Heart left ventricle (tissue), 16 donors: Measurements from ENCODE around the gene PDE5A. TPM values are rescaled to one million over a fixed set of nuclear protein-coding genes. Genes with fewer than 3 reads are reported as not detected.
"Not testable (repeated sequence)": the region's sequence is repeated elsewhere in the genome, so short reads cannot be mapped to it uniquely, and the experiment has no call there.

ENCODE experiments used
- ATAC-seq, 4 donors: fragments of 200-7000 bp; cut with Tn5 transposase; one replicate each; pipeline ENCODE4 v1.9.1; 2020 to 2022; ENCODE audit warnings: moderate library complexity in 4 of 4, mild to moderate bottlenecking in 3 of 4, moderate number of reproducible peaks in 1 of 4
- DNase-seq, 5 donors: peaks; one replicate each; pipeline ENCODE4 v3.0.0-alpha.2; 2020
- H3K27ac ChIP-seq, 12 donors: fragments of 200-600 bp; sonication (generic) in 4 of 12; one replicate each; pipeline versions ENCODE4 v1.5.0 to v1.8.0; 2016 to 2022; ENCODE audit warnings: mild to moderate bottlenecking in 2 of 12
- H3K27me3 ChIP-seq, 9 donors: fragments of 200-600 bp; sonication (generic) in 2 of 9; one replicate each; pipeline versions ENCODE4 v1.5.1 to v1.8.0; 2016 to 2022; ENCODE audit warnings: mild to moderate bottlenecking in 3 of 9
- H3K36me3 ChIP-seq, 9 donors: fragments of 200-600 bp; sonication (generic) in 2 of 9; one replicate each; pipeline versions ENCODE4 v1.5.0 to v1.8.0; 2018 to 2022; ENCODE audit warnings: mild to moderate bottlenecking in 2 of 9
- H3K4me1 ChIP-seq, 12 donors: fragments of 200-600 bp; sonication (generic) in 4 of 12; one replicate each; pipeline versions ENCODE4 v1.5.0 to v1.8.0; 2016 to 2022; ENCODE audit warnings: mild to moderate bottlenecking in 3 of 12
- H3K4me3 ChIP-seq, 12 donors: fragments of 200-600 bp; sonication (generic) in 4 of 12; one replicate each; pipeline versions ENCODE4 v1.5.0 to v1.8.0; 2017 to 2022; ENCODE audit warnings: mild to moderate bottlenecking in 9 of 12, moderate library complexity in 4 of 12
- H3K9me3 ChIP-seq, 12 donors: fragments of 200-600 bp; sonication (generic) in 4 of 12; one replicate each; pipeline versions ENCODE4 v1.5.0 to v1.8.0; 2016 to 2022; ENCODE audit warnings: mild to moderate bottlenecking in 1 of 12
- CTCF ChIP-seq, 12 donors: fragments of 200-600 bp; sonication (generic) in 4 of 12; IDR thresholded peaks; one replicate each; pipeline versions ENCODE4 v1.5.0 to v1.8.0; 2018 to 2022; ENCODE audit warnings: antibody characterized with exemption in 12 of 12, mild to moderate bottlenecking in 5 of 12
- POLR2A ChIP-seq, 2 donors: fragments of 450-650 bp; IDR thresholded peaks; one replicate each; pipeline ENCODE4 v1.6.1; 2017; ENCODE audit warnings: antibody characterized with exemption in 2 of 2, mild to moderate bottlenecking in 2 of 2, moderate library complexity in 2 of 2
- WGBS, 4 donors: extraction: QIAGEN DNeasy Blood & Tissue Kit in 2 of 4; methylation state at CpG; one replicate each; pipeline versions ENCODE4 v1.1.5 to v1.1.7; 2013 to 2018; 5-methylcytosine and 5-hydroxymethylcytosine counted together
- intact Hi-C, 10 donors: fragments of 100-400 bp; cut with DNase I; formaldehyde crosslinking; loops; one replicate each; pipeline versions ENCODE4 v1.11.1 to v1.14.2; 2022
- polyA plus RNA-seq, 2 donors: library from polyadenylated mRNA; stranded (reverse); fragments of 200-250 nt; gene quantifications; one replicate each; pipeline ENCODE4 v1.2.3, GENCODE V29; 2013
- total RNA-seq, 9 donors: library from RNA; depleted of rRNA in 2 of 9; stranded (reverse); fragments of >200 nt in 2 of 9; fragmentation: NEBNext Ultra II Directional in 3 of 9; extraction: Animal tissue kit (Norgen Biotek cat#: 25700) in 3 of 9; gene quantifications; one replicate each; pipeline versions ENCODE4 v1.1.0 to v1.2.4, GENCODE V29; 2016 to 2023
- donor health status: ischemic (EF 13 %, LVEDD 7.1; RV severe dilation, severe dysfunction).
- donor health status: healthy with polysubstance abuse.
- donor health status: DM: no; HTN: yes; CAD: no.
- donor health status: DM: no; HTN: no; CAD: no.
- donor health status: ischemic (EF 25% LVEDD 6.9; RV normal size, moderate dysfunction).
- donor health status: ischemic (EF 25% LVEDD 5.7; RV mildly dilated, moderate dysfunction).
- donor health status: healthy.
- donor health status: DM: yes; HTN: yes; CAD: no.
- donor health status: ischemic (EF 35%, LVEDD 5.7; RV mildly dilated, moderate dysfunction).
- donor health status: nonischemic (EF 11% LVEDD 7.7; RV severe dilation, severe dysfunction).
- donor health status: DM: yes; HTN: yes; CAD: no.
- donor health status: PGD.
- donor health status: ischemic (EF 29% LVEDD 5.4; RV normal size, mild dysfunction).
- donor health status: nonischemic (EF 23%, LVEDD 6.1; RV moderate dilation, normal function).

Gene PDE5A
- total and polyA plus RNA-seq, 11 donors, result 1.6 to 20.6 (median 7.3) TPM

- WGBS, 4 donors, result 51 to 65% (median 64%) methylated on average over 5 of the region's 5 CpGs
- Histone ChIP-seq H3K4me3 (no peak overlapping the region), H3K36me3 (no peaks in the 10 kb centered on the region), H3K27ac (peak overlapping the region in 6 of 12 donors; percentile 25 to 79 (median 47)), H3K4me1 (peaks cover 0 to 14% (median 0%) of the 10 kb centered on the region in 12 donors), H3K9me3 (no peaks in the 10 kb centered on the region), H3K27me3 (no peaks in the 10 kb centered on the region)
- TF ChIP-seq CTCF (IDR thresholded peaks at IDR 0.05) (no peak), POLR2A (IDR thresholded peaks at IDR 0.05) (no peak)
- DNase-seq, result peak in 4 of 5 donors; percentile 34 to 59 (median 50)
- intact Hi-C loops, result loop anchor here in 2 of 10 donors (10.0 kb wide), 2 partner anchors 98 to 138 kb away; no protein-coding TSS in a partner anchor
- peak; percentile 68 to 90 (median 90) for ATAC-seq
These were observed 17.9 kb upstream of the PDE5A start for GRCh38 chr4:119646347-119647071.

GRCh38 chr4:119643306-119644042 lies 14.9 kb upstream of the PDE5A start:
- Histone ChIP-seq H3K36me3 (no peaks in the 10 kb centered on the region), H3K27ac (no peak overlapping the region), H3K4me3 (no peak overlapping the region), H3K4me1 (peaks cover 0 to 16% (median 0%) of the 10 kb centered on the region in 12 donors), H3K27me3 (no peaks in the 10 kb centered on the region), H3K9me3 (no peaks in the 10 kb centered on the region)
- WGBS, 4 donors, result 76 to 84% (median 76%) methylated on average over 6 of the region's 6 CpGs
- intact Hi-C loops, result loop anchor here in 2 of 10 donors (10.0 kb wide), 2 partner anchors 101 to 141 kb away; no protein-coding TSS in a partner anchor
- DNase-seq, result no peak
- no peak for TF ChIP-seq POLR2A (IDR thresholded peaks at IDR 0.05)
- no peak for ATAC-seq

- TF ChIP-seq CTCF (IDR thresholded peaks at IDR 0.05) (no peak), POLR2A (IDR thresholded peaks at IDR 0.05) (no peak)
- no peak for DNase-seq
- H3K4me1 ChIP-seq, result peaks cover 0 to 12% (median 0%) of the 10 kb centered on the region in 12 donors
- no peak overlapping the region for H3K4me3 ChIP-seq
- intact Hi-C loops, result loop anchor here in 2 of 10 donors (10.0 kb wide), 2 partner anchors 103 to 143 kb away; no protein-coding TSS in a partner anchor
- no peaks in the 10 kb centered on the region for H3K36me3 ChIP-seq
- no peak for ATAC-seq
- no peaks in the 10 kb centered on the region for H3K9me3 ChIP-seq
- no peak overlapping the region for H3K27ac ChIP-seq
- no peaks in the 10 kb centered on the region for H3K27me3 ChIP-seq
These were observed 13.2 kb upstream of the PDE5A start for GRCh38 chr4:119641765-119642164.

- peaks cover 0 to 6% (median 0%) of the 10 kb centered on the region in 9 donors for H3K27me3 ChIP-seq
- TF ChIP-seq CTCF (IDR thresholded peaks at IDR 0.05) (no peak), POLR2A (IDR thresholded peaks at IDR 0.05) (no peak)
- DNase-seq (no peak), ATAC-seq (peak in 3 of 4 donors; percentile 32 to 72 (median 46))
- H3K9me3 ChIP-seq, result no peaks in the 10 kb centered on the region
- H3K4me1 ChIP-seq, result peaks cover 0 to 5% (median 0%) of the 10 kb centered on the region in 12 donors
- no peaks in the 10 kb centered on the region for H3K36me3 ChIP-seq
- 23 to 47% (median 41%) methylated on average over 1 of the region's 1 CpG for WGBS, 4 donors
- intact Hi-C loops, result no loop called here
- no peak overlapping the region for H3K4me3 ChIP-seq
- peak overlapping the region in 2 of 12 donors; percentile 0 to 44 for H3K27ac ChIP-seq
These were observed 9.8 kb upstream of the PDE5A start for GRCh38 chr4:119638359-119638758.

GRCh38 chr4:119636851-119637250 lies 8.2 kb upstream of the PDE5A start:
- ATAC-seq, intact Hi-C loops, H3K4me3 ChIP-seq: not testable (repeated sequence)

More at GRCh38 chr4:119636851-119637250, 8.2 kb upstream of the PDE5A start:
- H3K4me1 ChIP-seq, H3K36me3 ChIP-seq, DNase-seq, H3K27ac ChIP-seq, H3K27me3 ChIP-seq, H3K9me3 ChIP-seq: not testable (repeated sequence)
